Hematopoietic multipotent progenitor cell treated with erythropoietin and hydrocortisone succinate and interleukin-3 and kit ligand, for 15 days (in vitro differentiated cells): ENCODE data around the gene RPF1.
A peak's percentile ranks its signal among the peaks of the same experiment; 100 is the strongest.
"Not testable (repeated sequence)": the region's sequence is repeated elsewhere in the genome, so short reads cannot be mapped to it uniquely, and the experiment has no call there.

ENCODE experiments used
- DNase-seq: peaks from one replicate; pipeline ENCODE4 v3.0.0-alpha.2; 2015; ENCODE audit warnings: low spot score

RPF1 gene, protein sequence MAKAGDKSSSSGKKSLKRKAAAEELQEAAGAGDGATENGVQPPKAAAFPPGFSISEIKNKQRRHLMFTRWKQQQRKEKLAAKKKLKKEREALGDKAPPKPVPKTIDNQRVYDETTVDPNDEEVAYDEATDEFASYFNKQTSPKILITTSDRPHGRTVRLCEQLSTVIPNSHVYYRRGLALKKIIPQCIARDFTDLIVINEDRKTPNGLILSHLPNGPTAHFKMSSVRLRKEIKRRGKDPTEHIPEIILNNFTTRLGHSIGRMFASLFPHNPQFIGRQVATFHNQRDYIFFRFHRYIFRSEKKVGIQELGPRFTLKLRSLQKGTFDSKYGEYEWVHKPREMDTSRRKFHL

DNA sequence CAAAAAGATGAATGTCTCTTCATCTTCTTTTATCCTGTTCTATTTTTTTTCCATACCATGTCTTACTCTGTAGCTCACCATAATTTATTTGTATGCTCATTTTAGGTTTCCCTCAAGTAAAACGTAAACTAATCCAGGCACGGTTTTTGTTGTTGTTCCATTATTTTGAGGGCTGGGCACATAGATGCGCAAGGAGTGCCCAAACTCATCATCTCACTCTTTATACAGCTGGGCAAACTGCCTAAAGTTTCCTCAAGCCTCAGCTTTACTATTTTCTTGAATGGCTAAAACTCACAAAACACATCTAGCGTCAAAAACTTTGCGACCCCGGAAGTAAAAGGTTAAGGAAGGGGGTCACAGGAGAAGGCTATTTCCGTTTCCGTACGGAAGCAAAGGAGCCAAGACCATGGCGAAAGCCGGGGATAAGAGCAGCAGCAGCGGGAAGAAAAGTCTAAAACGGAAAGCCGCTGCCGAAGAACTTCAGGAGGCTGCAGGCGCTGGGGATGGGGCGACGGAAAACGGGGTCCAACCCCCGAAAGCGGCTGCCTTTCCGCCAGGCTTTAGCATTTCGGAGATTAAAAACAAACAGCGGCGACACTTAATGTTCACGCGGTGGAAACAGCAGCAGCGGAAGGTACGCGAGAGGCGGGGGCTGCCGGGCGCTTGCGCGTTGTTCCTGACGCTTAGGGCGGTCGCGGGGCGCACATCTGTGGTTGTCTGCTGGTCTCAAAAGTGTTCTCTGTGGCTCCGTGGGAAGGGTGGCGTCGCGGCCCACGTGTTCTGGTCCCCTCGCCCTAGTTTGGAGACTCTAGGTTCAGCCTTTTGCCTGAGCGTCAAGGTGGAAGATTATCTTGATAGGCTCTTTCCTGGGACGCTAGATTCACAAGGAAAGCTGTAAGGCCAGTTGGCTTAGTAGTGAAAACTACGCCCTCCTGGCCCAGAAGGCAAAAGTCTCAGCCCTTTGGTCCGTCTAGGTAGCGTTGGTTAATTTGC is at the start of gene RPF1:
RPF1 (plus strand) TSS at position 391 of the 993 bp plus-strand sequence; CDS start at position 407, 16 bp downstream.
- peak; percentile 62 for DNase-seq

DNA sequence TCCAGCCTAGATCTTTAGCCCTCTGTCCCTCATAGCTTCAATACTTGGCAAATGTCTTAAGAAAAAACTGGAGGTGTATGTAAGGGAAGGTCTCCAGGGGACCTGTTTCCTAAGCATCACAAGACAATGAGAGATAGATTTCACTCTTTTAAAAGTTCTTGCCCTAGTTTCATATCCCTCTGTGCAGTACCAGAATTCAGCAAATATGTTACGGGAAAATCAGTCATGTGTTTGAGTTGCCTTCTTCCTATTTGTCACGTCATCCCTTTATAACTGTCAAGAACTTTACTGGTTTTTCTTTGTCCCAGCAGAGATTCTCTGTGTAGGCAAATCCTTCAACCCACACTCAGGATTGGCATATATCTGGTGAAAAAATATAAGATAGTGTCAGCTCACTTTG is 48.5 kb upstream of the RPF1 start:
- DNase-seq = no peak

DNA sequence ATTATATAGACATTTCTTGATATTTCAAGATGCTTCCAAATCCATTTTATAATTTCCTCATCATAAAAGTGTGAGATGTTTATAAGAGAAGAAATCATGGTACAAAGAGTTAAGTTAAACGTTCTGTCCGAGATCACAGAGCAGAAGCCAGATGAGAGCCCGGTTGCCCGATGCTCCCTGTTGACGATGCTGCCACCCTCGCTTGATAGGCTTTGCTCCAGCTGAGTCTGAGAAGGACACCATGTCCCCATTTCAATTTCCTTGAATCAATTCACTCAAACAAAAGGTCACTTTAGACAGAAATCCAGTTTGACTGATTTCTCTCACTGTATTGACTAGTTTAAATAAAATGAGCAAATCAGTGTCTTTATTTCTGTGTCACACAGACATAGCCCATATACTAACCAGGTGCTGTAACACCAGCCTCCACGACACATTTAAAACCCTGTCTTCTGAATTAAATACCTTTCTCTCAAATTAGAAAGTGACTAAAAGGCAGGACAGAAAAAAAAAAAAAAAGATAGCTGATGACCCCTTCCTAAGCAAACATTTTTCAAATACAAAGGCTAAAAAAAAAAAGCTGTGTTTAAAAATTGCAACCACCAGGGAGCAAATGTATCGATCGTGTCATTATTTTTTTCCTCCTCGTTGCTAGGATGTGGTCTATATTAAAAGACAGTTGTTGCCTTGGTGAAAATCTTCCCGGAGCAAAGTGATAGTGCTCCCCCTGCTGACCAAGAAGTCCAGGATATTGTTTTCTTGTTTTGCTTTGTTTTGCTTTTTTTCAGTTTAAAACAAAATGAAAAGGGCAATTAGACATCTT is 45.6 kb upstream of the RPF1 start:
- DNase-seq = peak; percentile 46

DNA sequence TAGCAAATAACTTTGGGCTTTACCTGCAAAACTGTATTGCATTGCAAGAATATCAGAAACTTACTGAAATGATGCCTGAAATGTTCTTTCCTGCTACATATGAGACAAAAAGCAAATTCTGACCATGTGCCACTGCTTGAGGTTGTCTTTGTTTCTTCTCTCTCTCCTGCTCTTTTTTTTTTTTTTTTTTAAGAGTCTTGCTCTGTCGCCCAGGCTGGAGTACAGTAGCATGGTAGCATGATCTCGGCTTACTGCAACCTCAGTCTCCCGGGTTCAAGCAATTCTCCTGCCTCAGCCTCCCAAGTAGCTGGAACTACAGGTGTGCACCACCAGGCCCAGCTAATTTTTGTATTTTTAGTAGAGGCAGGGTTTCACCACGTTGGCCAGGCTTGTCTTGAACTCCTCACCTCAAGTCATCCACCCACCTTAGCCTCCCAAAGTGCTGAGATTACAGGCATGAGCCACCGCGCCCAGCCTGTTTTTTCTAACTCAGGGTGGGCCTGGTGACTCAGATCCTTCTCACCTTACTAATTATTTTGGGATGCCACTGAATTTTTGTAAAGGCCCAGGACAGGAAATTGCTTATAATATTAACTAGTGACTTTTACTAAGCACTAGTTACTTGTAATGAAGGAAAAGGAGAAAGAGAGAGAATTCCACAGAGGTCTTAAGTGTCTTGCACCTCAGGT is 44.8 kb upstream of the RPF1 start:
- no peak for DNase-seq

DNA sequence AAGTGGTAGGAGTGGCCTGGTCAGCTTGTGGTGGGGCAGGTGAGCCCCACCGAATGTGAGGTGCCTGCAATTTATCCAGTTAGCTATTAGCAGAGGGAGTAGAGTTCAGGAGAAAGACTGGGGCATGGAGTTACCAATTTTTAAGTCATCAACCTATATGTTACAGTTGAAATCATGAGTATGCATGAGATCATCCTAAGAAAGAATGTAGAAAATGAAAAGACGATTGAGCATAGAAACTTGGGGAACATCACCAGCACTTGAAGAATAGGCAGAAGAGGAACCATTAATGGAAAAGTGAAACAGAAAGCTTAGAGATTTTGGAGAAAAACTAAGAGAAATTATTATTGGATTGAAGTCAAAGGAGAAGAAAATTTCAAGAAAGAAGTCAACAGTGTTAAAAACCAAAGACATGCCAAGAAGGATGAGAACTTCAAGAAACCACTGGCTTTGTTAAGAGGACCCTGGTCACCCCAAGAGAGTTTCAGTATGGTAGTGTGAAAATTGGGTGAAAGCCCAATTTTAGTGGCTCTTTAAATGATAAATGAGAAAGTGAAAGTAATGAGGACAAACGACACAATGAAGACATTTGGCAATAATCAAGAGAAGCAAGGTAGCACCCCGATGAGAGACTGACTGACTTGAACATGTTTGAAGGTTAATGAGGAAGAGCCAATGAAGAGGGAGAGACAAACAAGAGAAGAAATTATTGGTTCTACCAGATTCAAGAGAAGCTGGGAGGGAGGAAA is 44.1 kb upstream of the RPF1 start:
- DNase-seq = no peak

DNA sequence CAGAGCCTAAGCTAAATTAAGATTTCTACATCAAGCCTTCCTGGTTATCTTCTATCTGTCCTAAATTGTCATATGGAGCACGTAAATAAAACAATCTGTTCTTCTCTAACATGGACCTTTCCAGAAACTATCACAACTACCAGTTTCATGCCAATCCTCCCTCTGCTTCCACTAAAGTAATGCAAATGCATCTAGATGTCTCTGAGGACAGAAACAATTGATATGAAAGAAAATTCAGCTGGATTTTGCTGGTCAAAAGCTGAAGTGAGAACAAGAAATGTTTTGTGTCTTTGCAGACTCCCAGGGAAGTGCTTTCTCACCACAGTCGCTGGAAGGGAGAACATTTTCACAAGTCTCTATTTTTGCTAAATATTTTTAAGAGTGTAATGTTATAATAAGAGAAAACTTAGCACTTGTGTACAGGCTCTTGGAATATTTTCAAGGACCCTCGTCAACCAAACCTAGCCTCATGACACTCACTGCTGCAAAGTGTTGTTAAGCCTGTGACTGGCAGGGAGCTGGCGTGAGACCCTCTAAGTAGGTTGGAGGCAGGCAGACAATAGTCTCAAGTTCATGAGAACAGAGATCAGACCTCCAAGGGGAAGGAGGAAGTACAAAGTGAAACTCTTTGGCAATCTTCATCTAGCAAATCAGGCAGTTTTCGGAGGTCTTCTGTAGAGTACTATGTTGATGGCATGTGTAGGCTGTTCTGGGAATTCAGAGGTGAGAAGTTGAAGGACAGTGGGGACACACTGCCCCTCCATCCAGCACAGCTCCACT is 42.0 kb upstream of the RPF1 start:
- DNase-seq = no peak

DNA sequence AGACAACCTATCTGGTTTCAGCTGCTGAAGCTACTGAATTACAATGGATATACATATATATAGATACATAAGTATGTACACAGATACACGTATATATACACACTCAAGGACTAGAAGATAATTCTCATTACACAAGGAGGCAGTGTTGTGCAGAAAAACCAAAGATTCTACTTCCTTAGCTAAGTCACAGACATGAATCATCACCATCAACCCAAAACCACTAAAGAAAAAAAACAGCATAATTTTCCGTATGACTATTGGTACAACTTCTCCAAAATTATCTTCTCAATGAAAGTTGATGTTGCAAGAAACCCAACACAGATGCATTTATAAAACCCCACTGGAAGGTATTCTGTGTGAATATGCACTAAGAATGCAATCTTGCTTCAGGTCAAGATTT is 36.8 kb upstream of the RPF1 start:
- DNase-seq = peak; percentile 61

DNA sequence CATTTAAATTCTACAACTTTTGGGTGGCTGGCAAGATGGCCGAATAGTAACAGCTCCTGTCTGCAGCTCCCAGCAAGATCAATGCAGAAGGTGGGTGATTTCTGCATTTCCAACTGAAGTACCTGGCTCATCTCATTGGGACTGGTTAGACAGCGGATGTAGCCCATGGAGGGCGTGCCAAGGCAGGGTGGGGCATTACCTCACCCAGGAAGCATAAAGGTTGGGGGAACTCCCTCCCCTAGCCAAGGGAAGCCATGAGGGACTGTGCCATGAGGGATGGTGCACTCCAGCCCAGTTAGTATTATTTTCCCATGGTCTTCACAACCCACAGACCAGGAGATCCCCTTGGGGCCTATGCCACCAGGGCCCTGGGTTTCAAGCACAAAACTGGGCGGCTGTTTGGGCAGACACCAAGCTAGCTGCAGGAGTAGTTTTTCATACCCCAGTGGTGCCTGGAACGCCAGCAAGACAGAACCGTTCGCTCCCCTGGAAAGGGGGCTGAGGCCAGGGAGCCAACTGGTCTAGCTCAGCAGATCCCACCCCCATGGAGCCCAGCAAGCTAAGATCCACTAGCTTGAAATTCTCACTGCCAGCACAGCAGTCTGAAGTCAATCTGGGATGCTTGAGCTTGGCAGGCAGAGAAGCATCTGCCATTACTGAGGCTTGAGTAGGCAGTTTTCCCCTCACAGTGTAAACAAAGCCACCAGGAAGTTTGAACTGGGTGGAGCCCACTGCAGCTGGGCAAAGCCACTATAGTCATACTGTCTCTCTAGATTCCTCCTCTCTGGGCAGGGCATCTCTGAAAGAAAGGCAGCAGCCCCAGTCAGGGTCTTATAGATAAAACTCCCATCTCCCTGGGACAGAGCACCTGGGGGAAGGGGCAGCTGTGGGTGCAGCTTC is 36.1 kb upstream of the RPF1 start:
- not testable (repeated sequence) for DNase-seq

DNA sequence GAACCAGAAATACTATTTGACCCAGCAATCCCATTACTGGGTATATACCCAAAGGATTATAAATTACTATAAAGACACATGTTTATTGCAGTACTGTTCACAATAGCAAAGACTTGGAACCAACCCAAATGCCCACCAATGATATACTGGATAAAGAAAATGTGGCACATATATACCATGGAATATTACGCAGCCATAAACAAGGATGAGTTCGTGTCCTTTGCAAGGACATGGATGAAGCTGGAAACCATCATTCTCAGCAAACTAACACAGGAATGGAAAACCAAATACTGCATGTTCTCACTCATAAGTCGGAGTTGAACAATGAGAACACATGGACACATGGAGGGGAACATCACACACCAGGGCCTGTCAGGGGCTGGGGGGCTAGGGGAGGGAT is 30.4 kb upstream of the RPF1 start:
- DNase-seq = not testable (repeated sequence)

DNA sequence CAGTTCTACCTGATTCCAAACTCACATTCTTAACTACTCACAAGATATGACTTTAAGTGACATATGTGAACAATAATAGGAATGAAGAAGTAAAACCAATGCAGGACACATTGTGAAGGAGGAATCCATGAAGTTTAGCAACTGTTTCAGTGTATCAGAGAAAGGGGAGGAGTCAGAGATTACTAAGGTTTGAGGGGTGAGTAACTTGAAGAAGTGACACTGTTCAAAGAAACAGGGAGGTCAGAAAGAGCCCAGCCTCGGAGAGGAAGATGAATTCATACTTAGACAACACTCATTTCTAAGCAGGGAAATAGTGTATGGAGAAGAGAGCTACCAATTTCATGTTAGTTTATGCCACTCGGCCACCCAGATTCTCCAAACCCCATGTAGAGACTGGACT is 28.2 kb upstream of the RPF1 start:
- DNase-seq = no peak

DNA sequence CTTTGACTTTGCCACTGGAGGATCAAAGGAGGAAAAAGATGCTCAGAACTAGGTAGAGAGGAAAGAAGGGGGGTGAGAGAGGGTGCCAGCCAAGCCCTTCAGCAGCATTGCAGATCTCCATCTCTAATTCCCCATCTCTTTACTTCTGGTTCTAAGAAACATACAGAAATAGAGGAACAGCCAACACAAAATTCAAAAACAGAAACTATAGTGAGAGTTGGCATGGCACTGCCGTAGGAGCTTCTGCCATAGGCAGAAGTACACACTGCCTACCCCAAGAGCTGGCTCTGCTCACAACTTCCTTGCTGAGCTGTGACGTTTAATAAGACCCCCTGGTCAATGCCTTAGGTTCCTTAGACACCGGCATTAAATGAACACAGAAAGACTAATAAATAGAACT is 26.6 kb upstream of the RPF1 start:
- no peak for DNase-seq

DNA sequence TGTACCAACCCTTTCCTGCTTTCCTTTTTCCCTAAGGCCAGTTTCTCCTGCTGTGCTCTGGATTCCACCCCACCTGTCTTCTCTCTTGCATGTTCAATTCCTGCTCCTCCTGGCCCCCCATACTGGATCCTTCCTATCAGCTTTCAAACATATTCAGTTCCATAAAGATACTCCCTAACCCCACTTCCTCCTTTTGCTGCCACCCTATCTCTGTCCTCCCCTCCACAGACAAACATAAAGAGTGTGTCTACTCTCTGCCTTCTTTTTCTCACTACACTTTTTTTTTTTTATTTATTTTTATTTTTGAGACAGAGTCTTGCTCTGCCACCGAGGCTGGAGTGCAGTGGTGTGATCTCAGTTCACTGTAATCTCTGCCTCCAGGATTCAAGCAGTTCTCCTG is 16.9 kb upstream of the RPF1 start:
- DNase-seq = no peak

DNA sequence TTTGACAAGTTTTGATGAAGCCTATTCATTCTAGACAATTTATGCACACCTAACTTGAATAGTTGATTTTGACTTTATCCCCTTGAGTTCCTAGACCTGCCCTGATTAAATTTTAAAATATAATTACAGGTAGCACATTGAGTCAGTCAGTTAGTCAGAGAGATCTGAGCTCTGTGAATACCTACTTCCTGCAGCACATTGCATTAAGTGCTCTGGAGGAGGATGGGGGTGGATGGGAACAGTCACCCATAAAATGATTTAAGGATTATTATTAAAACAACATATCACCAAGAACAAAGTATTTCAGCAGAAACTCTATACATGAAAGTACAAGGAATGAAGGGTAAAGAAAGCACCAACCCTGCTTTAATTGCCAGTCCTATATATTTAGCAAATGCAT is 11.8 kb upstream of the RPF1 start:
- no peak for DNase-seq

DNA sequence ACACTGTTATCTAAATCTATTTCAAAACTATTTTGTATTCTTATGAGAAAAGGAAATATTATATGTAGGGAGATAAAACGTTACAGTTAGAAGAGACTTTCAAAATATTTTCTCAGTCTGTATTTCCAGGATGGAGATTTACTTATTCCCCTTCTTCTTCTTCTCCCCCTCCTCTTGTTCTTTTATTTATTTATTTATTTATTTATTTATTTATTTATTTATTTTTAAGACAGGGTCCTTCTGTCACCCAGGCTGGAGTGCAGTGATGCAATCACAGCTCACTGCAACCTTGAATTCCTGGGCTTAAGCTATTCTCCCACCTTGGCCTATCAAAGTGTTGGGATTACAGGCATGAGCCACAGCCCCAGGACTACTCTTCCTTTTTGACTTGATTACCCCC is 2.8 kb upstream of the RPF1 start:
- no peak for DNase-seq

DNA sequence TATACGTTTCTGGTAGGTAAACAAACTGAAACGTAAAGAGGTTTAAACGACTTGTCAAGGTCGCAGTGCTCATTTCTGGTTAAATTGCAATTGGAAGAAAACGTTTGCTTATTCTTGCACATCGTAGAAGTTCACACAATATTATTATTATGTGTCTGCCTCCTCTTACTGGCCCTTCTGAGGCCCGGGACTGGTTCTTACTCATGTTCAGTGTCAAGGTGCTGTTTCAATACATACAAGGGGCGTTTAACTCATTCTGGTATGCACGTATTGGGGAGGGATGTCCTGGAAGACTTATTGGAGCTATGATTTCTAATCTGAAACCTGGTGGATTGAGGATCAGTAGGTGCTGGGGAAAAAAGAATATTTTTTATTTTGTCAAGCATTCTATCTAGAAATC is 932 bp downstream of the RPF1 start:
- DNase-seq = no peak

DNA sequence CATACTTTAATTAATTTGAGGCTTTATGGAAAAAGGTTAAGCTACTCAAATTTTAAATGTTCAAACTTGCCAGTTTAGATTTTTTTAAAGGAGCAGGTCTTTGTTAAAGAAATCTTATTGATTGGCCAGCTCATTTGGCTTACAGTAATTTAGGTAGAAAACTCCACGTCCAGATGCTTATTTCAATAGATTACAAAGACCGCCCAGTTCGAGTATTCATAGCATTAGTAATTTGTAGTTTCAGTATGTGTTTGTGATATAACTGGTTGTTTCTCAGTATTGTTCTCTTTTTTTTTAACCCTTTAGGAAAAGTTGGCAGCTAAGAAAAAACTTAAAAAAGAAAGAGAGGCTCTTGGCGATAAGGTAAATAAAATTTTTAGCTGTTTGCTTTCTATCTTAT is 1.6 kb downstream of the RPF1 start:
- no peak for DNase-seq

DNA sequence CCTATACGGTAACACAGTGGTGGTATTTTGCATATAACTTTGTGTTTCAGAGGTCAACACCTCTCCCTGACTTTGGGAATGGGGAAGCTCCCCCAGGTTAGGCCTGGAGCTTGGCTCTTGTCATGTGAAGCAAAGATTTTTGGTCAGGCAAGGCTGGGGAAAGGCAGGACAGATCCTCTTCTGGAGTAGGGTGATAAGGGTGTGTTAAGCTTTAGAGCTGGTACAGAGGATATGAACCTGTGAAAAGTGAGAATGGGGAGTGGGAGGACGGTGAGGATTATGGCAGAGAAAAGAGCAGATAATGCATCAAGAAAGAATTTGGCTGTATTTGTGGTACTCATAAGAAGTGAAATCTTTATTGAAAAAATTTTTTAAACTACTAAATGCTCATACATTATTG is 2.3 kb downstream of the RPF1 start:
- DNase-seq = no peak

DNA sequence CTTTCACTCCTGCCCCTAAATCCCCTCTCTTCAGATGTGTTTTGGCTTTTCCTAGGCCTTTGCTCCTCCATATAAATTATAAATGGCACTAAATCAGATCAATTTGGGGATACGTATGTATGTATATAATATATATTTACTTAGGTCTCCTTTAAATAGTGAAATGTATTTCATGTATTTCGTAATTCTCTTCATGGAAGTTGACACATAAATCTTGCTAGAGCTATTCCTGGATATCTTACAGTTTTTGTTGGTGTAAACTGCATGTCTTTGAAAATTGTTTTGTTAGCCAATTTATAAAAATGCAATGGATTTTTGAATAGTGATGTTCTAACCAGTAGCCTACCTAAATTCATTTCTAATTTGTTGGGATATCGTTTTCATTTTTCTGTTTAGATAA is 9.0 kb downstream of the RPF1 start:
- no peak for DNase-seq

DNA sequence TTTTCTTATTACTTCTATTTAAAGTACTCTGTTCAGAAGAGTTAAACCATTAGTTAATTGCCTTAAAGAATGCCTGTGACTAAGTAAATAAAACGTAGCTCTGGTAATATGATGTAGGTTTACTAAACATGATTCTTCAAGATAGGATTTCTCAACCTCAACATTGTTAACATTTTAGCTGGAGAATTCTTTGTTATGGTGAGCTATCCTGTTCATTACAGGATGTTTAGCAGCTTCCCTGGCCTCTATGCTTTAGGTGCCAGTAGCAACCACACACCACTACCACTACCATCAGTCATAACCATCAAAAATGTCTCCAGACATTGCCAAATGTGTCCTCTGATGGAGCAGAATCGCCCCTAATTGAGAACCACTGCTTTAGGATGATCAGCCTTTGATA is 10.7 kb downstream of the RPF1 start:
- no peak for DNase-seq
